Brain microvascular endothelial cell (primary cell): ENCODE measurements around the gene DMPK.

Experiments used
- DNase-seq: peaks from one replicate; pipeline ENCODE4 v3.0.0-alpha.2; 2020
- H3K27ac ChIP-seq: fragments of 250-450 bp; sonication (Bioruptor Pico); 2 replicates; pipeline ENCODE4 v1.5.1; 2020; ENCODE audit warnings: mild to moderate bottlenecking, moderate library complexity
- H3K27me3 ChIP-seq: fragments of 250-450 bp; sonication (Bioruptor Pico); replicated peaks from 2 replicates; pipeline ENCODE4 v1.5.1; 2020; ENCODE audit warnings: mild to moderate bottlenecking
- H3K36me3 ChIP-seq: fragments of 250-450 bp; sonication (Bioruptor Pico); replicated peaks from 2 replicates; pipeline ENCODE4 v1.5.1; 2020; ENCODE audit warnings: mild to moderate bottlenecking
- H3K4me3 ChIP-seq: 2 replicates; pipeline ENCODE4 v1.5.1; 2011; ENCODE audit warnings: low read depth, mild to moderate bottlenecking, control low read depth, low read length, moderate library complexity
- CTCF ChIP-seq: IDR thresholded peaks from 2 replicates; pipeline ENCODE4 v1.5.1; 2011; ENCODE audit warnings: low read depth, mild to moderate bottlenecking, moderate library complexity, low read length, control low read depth, inconsistent platforms; ENCODE audit errors: missing control alignments
- in situ Hi-C: cut with HindIII; loops from 2 replicates; pipeline ENCODE4 v1.10.0; 2017; ENCODE audit warnings: low sequenced_read_pairs, low pct_ligation_motif_present

The DMPK gene

DNA sequence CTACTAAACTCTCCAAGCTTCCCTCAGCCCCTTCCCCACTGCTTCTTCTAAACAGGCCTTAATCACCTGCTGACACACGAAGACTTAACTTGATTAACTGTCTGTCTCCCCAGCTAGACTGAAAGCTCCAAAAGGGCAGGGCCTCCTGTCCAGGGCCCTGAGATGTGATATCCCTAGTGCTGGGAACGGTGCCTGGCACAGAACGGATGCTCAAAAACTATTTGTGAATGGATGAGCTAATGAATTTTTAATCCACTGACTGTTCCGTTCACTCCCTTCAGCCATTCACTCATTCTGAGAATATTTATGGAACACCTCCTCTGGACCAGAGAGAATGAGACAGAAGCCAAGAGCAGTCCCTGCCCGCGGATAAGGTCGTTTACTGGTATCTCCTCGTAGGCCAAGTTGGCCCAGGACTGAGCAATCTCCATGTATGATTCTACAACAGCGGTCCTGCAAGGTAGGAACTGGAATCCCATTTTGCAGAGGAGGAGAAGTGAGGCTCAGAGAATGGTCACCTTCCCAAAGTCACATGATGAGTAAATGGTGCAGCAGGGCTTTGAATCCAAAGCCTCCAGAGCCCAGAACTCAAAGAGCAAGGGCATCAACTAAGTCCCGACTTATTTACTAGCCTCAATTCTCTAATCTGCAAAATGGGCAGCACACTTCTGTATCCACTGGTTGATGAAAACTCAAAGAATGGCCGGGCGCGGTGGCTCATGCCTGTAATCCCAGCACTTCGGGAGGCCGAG, 6.9 kb upstream of the DMPK start:
- peaks cover 56% of the 10 kb centered on the region for H3K36me3 ChIP-seq
- no peak overlapping the region for H3K27ac ChIP-seq
- H3K27me3 ChIP-seq: no peaks in the 10 kb centered on the region
- DNase-seq: no peak
- in situ Hi-C loops: no loop called here
- TF ChIP-seq CTCF: no peak
- H3K4me3 ChIP-seq: no peak overlapping the region

GRCh38 chr19:45786533-45786894, 4.2 kb upstream of the DMPK start:
- DNase-seq: no peak
- H3K27ac ChIP-seq: no peak overlapping the region
- in situ Hi-C loops: no loop called here
- H3K27me3 ChIP-seq: no peaks in the 10 kb centered on the region
- no peak overlapping the region for H3K4me3 ChIP-seq
- no peak for TF ChIP-seq CTCF
- peaks cover 57% of the 10 kb centered on the region for H3K36me3 ChIP-seq

GRCh38 chr19:45785781-45786532, 3.7 kb upstream of the DMPK start:
- H3K36me3 ChIP-seq: peaks cover 57% of the 10 kb centered on the region

GRCh38 chr19:45785097-45785496, 2.8 kb upstream of the DMPK start:
- Histone ChIP-seq H3K27me3 (no peaks in the 10 kb centered on the region), H3K27ac (no peak overlapping the region), H3K4me3 (no peak overlapping the region), H3K36me3 (peaks cover 51% of the 10 kb centered on the region)
- TF ChIP-seq CTCF: no peak
- no peak for DNase-seq
- in situ Hi-C loops: no loop called here

More at GRCh38 chr19:45785781-45786532, 3.7 kb upstream of the DMPK start:
- TF ChIP-seq CTCF: no peak
- no peak overlapping the region for H3K27ac ChIP-seq
- no peaks in the 10 kb centered on the region for H3K27me3 ChIP-seq
- H3K4me3 ChIP-seq: no peak overlapping the region
- DNase-seq: no peak
- in situ Hi-C loops: no loop called here

DNA sequence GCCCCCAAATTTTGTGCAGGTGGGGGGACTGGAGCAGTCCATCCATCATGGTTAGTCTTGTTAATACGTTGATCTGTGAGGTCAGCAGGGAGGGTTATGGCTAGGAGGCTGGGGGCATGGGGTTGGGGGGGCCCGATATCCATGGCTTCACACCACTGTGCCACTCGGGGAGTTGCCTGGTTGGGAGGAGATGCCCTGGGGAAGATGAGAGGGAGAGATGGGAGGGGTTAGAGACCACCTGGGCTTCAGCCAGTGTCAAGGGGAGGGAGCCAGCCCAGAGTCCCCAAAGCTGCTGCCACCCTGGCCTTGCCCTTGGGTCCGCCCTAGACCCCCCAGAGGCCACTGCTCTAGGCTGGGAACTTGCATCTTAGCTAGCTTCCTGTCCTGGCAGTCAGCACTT, 1.8 kb upstream of the DMPK start:
- TF ChIP-seq CTCF: no peak
- DNase-seq: no peak
- Histone ChIP-seq H3K27me3 (no peaks in the 10 kb centered on the region), H3K36me3 (peaks cover 45% of the 10 kb centered on the region), H3K27ac (no peak overlapping the region), H3K4me3 (no peak overlapping the region)
- in situ Hi-C loops: no loop called here
